GM21367 (cell line): Measurements from ENCODE around the gene NPL.

ENCODE experiments used
- ATAC-seq: cut with Tn5 transposase; IDR thresholded peaks from one replicate; pipeline ENCODE4 v1.9.1; 2021; ENCODE audit not compliant: unreplicated experiment

The NPL gene

GRCh38 chr1:182789138-182790076, at the start of gene NPL:
Gene NPL (plus strand): TSS chr1:182789773. CDS start chr1:182794372, 4,599 bp downstream.
- peak; percentile 90 for ATAC-seq

GRCh38 chr1:182740120-182740519, 49.5 kb upstream of the NPL start:
- no peak for ATAC-seq

GRCh38 chr1:182742780-182743179, 46.8 kb upstream of the NPL start:
- ATAC-seq, result no peak

- ATAC-seq, result no peak
These were observed 37.2 kb upstream of the NPL start for GRCh38 chr1:182752077-182752988.

- ATAC-seq, result no peak
These were observed 35.5 kb upstream of the NPL start for GRCh38 chr1:182754087-182754486.

- no peak for ATAC-seq
These were observed 34.8 kb upstream of the NPL start for GRCh38 chr1:182754543-182755314.

- no peak for ATAC-seq
These were observed 33.9 kb upstream of the NPL start for GRCh38 chr1:182755632-182756031.

- ATAC-seq, result no peak
These were observed 33.1 kb upstream of the NPL start for GRCh38 chr1:182756423-182756822.

- ATAC-seq, result no peak
These were observed 27.9 kb upstream of the NPL start for GRCh38 chr1:182761396-182762395.

GRCh38 chr1:182762536-182762935, 27.0 kb upstream of the NPL start:
- no peak for ATAC-seq

- ATAC-seq, result no peak
These were observed 25.4 kb upstream of the NPL start for GRCh38 chr1:182764029-182764727.

- ATAC-seq, result no peak
These were observed 24.2 kb upstream of the NPL start for GRCh38 chr1:182765391-182765790.

GRCh38 chr1:182766050-182766449, 23.5 kb upstream of the NPL start:
- no peak for ATAC-seq

GRCh38 chr1:182766881-182767645, 22.5 kb upstream of the NPL start:
- no peak for ATAC-seq

GRCh38 chr1:182768963-182769362, 20.6 kb upstream of the NPL start:
- no peak for ATAC-seq

GRCh38 chr1:182770232-182770631, 19.3 kb upstream of the NPL start:
- ATAC-seq, result no peak

GRCh38 chr1:182771187-182771984, 18.2 kb upstream of the NPL start:
- ATAC-seq, result no peak

- no peak for ATAC-seq
These were observed 12.2 kb upstream of the NPL start for GRCh38 chr1:182777386-182777785.
